Lower leg skin (tissue), 3 donors: ENCODE data around the gene CSMD2.

ENCODE experiments used
- CTCF ChIP-seq, 3 donors: fragments of 450-650 bp; IDR thresholded peaks; one replicate each; pipeline ENCODE4 v1.5.1; 2016; ENCODE audit warnings: antibody characterized with exemption in 3 of 3, mild to moderate bottlenecking in 3 of 3, moderate library complexity in 2 of 3
- POLR2A ChIP-seq, 2 donors: fragments of 450-650 bp; IDR thresholded peaks; one replicate each; pipeline ENCODE4 v1.6.1; 2016 to 2017; ENCODE audit warnings: antibody characterized with exemption in 2 of 2, mild to moderate bottlenecking in 1 of 2, moderate library complexity in 1 of 2

- TF ChIP-seq CTCF (IDR thresholded peaks at IDR 0.05), result no peak
- TF ChIP-seq POLR2A (IDR thresholded peaks at IDR 0.05), result no peak
Measured at GRCh38 chr1:34113362-34113761, 51.7 kb downstream of the CSMD2 start.
